Thymus (tissue), 11 donors: ENCODE results near the gene MSX1. TPM values are rescaled to one million over a fixed set of nuclear protein-coding genes. Genes with fewer than 3 reads are reported as not detected.

Source experiments
- DNase-seq, 9 donors: peaks; one replicate each; pipeline ENCODE4 v3.0.0-alpha.2; 2013; ENCODE audit warnings: low spot score in 9 of 9, low read depth in 6 of 9, missing footprints in 1 of 9
- H3K27ac ChIP-seq, 2 donors: one replicate each; pipeline ENCODE4 v1.5.1; 2013; ENCODE audit warnings: control low read depth in 1 of 2, low read depth in 1 of 2, low read length in 1 of 2, mild to moderate bottlenecking in 1 of 2, moderate library complexity in 1 of 2
- H3K27me3 ChIP-seq, 2 donors: one replicate each; pipeline ENCODE4 v1.5.1; 2013; ENCODE audit warnings: low read length in 1 of 2; ENCODE audit not compliant: control insufficient read depth in 2 of 2, insufficient read depth in 1 of 2
- H3K36me3 ChIP-seq, 2 donors: one replicate each; pipeline ENCODE4 v1.5.1; 2013; ENCODE audit warnings: low read length in 1 of 2, mild to moderate bottlenecking in 1 of 2, moderate library complexity in 1 of 2; ENCODE audit not compliant: control insufficient read depth in 2 of 2, insufficient read depth in 2 of 2
- H3K4me1 ChIP-seq, 2 donors: one replicate each; pipeline ENCODE4 v1.5.1; 2013; ENCODE audit warnings: low read length in 2 of 2; ENCODE audit not compliant: control insufficient read depth in 2 of 2, insufficient read depth in 2 of 2
- H3K4me3 ChIP-seq, 2 donors: one replicate each; pipeline ENCODE4 v1.5.1; 2013; ENCODE audit warnings: low read length in 2 of 2, control low read depth in 1 of 2, mild to moderate bottlenecking in 1 of 2
- H3K9me3 ChIP-seq, 2 donors: one replicate each; pipeline ENCODE4 v1.5.1; 2013; ENCODE audit warnings: low read length in 1 of 2, mild to moderate bottlenecking in 1 of 2; ENCODE audit not compliant: control insufficient read depth in 2 of 2, insufficient read depth in 1 of 2
- WGBS: extraction: QIAGEN DNeasy Blood & Tissue Kit; methylation state at CpG from one replicate; pipeline ENCODE4 v1.1.7; 2013; 5-methylcytosine and 5-hydroxymethylcytosine counted together
- polyA plus RNA-seq: library from polyadenylated mRNA; stranded (reverse); fragments of 200-250 nt; gene quantifications from one replicate; pipeline ENCODE4 v1.2.3, GENCODE V29; 2013
- total RNA-seq: library from RNA; stranded (reverse); fragments of 120-200 nt; gene quantifications from one replicate; pipeline ENCODE4 v1.2.4, GENCODE V29; 2013
- donor health status: healthy.

Gene MSX1
- total and polyA plus RNA-seq, 2 donors = 0.57 to 1.8 TPM

DNA sequence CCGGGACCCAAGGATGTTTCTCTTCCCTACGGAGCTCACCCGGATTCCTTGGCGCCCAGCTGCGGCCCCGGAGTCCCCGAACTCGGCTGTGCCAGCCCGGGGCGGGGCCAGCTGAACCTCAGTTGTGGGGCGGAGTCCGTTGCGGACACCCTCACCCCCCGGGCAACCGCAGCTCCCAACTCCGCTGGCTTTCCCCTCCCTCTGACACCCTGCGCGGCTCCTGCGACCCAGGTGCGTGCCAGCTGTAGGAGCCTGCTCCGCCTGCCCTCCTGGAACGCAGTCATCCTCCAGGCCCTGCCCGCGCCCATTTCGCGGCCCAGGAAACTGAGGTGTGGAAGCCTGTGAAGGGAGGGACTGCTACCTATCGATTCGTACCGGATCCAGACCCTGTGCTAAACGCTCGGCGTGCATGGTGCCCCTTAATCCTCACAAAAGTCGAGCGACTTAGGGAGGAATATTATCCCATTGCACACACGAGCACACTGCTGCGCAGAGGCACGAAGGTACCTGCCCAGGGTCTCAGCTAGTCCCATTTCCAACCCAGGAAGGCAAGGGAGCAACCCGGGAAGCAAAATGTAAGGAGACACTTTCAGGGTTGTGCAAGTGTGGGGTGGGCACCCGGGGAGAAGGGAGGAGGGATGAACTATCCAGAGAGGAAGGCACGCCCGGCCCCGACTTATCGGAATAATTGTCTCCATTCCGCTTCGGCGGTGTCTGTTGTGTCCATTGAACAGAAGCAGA, 12.3 kb downstream of the MSX1 start:
- Histone ChIP-seq H3K9me3 (peaks cover 2 to 4% of the 10 kb centered on the region in 2 donors), H3K4me3 (no peak overlapping the region), H3K27me3 (peaks cover 80 to 92% of the 10 kb centered on the region in 2 donors), H3K27ac (no peak overlapping the region), H3K4me1 (no peaks in the 10 kb centered on the region), H3K36me3 (no peaks in the 10 kb centered on the region)
- DNase-seq = no peak
- WGBS = 6% methylated on average over 46 of the region's 46 CpGs

DNA sequence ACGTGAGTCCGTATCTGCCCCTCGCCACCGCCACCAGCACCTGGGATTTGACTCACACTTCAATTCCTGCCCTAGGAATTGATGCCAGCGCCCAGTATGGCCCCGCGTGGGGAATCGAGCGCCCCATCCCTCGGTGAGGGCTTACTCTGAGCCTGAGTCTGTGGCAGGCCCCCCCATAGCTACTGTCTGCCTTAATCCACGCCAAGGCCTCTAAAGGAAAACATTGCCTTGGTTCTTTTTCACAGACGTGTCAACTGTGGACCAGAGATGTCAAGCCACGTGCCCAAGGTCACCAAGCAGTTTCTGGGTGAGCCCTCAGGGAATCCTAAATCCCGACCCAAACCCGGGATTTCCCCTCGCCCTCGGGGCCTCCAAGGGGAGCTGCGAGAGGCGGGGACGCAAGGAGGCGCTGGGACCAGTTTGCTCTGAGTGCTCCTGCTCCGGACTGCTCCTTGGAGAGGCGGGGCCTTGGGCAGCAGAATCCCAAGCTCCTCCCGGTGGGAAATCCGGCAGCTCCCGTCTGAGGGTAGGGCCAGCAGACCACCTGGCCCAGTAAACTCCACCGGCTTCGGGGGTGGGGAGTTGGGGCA, 12.9 kb downstream of the MSX1 start:
- Histone ChIP-seq H3K36me3 (no peaks in the 10 kb centered on the region), H3K4me1 (no peaks in the 10 kb centered on the region), H3K27ac (no peak overlapping the region), H3K4me3 (no peak overlapping the region), H3K27me3 (peaks cover 73 to 88% of the 10 kb centered on the region in 2 donors), H3K9me3 (peaks cover 2 to 4% of the 10 kb centered on the region in 2 donors)
- DNase-seq = no peak
- 11% methylated on average over 28 of the region's 28 CpGs for WGBS

DNA sequence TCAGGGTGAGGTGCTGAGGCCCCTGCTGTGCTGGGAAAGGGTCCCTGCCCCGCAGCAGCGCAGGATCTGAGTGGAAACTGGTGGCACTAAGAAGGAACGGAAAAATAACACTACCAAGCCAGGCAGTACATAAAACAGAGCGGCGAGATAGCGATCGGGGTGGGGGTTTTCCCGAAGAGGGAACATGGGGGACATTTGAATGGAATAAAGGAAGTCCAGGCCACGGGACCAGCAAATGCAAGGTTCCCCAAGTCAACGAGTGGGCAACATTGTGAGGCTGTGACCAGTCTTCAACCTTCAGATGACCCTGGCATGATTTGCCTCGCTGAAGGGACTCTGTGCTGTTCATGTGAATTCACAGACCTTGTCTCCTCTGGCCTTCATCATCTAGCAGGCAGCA, 13.7 kb downstream of the MSX1 start:
- Histone ChIP-seq H3K36me3 (no peaks in the 10 kb centered on the region), H3K27me3 (peaks cover 65 to 82% of the 10 kb centered on the region in 2 donors), H3K9me3 (peaks cover 2 to 4% of the 10 kb centered on the region in 2 donors), H3K4me3 (no peak overlapping the region), H3K4me1 (no peaks in the 10 kb centered on the region), H3K27ac (no peak overlapping the region)
- no peak for DNase-seq
- 14% methylated on average over 11 of the region's 11 CpGs for WGBS

DNA sequence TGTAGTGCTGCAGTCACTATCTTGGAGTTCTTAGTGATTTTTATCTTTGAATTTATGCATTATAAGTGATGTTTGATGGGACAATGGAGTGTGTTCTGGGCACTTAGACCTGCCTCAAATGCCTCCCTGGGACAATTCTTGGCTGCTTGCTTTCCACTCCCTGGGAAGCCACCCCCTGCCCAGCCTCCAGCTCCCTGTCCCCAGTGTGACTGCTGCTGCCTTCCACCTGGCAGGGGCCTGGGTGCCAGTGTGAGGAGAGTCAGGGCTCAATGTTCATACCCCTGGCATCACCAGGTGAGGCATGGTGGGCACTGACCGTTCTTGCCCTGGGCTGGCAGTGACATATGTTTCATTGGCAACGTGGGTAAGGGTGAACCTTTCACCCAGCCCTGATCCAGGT, 14.8 kb downstream of the MSX1 start:
- peaks cover 54 to 74% of the 10 kb centered on the region in 2 donors for H3K27me3 ChIP-seq
- H3K4me3 ChIP-seq = no peak overlapping the region
- no peak for DNase-seq
- H3K4me1 ChIP-seq = no peaks in the 10 kb centered on the region
- no peak overlapping the region for H3K27ac ChIP-seq
- no peaks in the 10 kb centered on the region for H3K36me3 ChIP-seq
- 84% methylated on average over 2 of the region's 2 CpGs for WGBS
- peaks cover 2 to 4% of the 10 kb centered on the region in 2 donors for H3K9me3 ChIP-seq

DNA sequence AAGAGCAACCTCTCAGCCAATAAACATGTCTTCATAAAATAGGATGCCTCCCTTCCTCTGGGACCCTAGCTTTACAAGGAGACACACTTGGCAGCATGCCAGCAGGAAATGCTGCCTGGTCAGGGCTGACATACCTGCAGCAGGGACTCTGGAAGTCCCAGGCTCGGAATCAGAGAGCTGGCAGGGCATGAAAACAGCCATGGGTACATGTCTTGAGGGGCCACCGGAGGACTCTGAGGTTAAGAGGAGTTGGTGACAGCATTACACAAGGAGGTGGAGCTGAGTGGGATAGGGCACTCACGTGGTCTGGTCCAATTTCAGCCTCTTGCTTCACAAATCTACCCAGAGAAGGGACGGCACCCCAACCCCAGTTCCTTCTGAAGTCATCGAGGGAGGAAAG, 15.7 kb downstream of the MSX1 start:
- no peak for DNase-seq

DNA sequence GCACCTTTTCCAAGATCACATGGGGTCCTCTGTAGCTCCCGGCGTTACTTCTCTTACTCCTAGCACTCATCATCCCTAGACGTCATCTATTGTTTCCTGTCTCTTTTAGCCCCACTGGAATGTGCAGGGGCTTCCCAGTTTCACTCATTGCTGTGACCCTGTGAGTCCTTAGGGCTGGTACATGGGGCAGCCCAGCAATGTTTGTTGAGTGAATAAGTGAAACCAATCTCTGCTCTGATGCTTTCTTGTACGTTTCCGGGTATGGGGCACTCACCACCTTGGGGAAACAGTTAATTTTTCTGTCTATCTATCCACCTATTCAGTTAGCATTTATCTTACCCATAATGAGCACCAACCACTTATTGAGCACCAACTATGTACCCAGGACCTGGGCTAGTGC, 16.1 kb downstream of the MSX1 start:
- Histone ChIP-seq H3K27ac (no peak overlapping the region), H3K4me3 (no peak overlapping the region), H3K36me3 (no peaks in the 10 kb centered on the region), H3K9me3 (peaks cover 2 to 4% of the 10 kb centered on the region in 2 donors), H3K4me1 (no peaks in the 10 kb centered on the region), H3K27me3 (peaks cover 41 to 61% of the 10 kb centered on the region in 2 donors)
- DNase-seq = no peak
- WGBS = 62% methylated on average over 5 of the region's 5 CpGs

More for the DNA sequence above, 15.7 kb downstream of the MSX1 start:
- Histone ChIP-seq H3K27me3 (peaks cover 45 to 65% of the 10 kb centered on the region in 2 donors), H3K4me3 (no peak overlapping the region), H3K36me3 (no peaks in the 10 kb centered on the region), H3K4me1 (no peaks in the 10 kb centered on the region), H3K27ac (no peak overlapping the region), H3K9me3 (peaks cover 2 to 4% of the 10 kb centered on the region in 2 donors)
- WGBS = 44% methylated on average over 5 of the region's 5 CpGs

DNA sequence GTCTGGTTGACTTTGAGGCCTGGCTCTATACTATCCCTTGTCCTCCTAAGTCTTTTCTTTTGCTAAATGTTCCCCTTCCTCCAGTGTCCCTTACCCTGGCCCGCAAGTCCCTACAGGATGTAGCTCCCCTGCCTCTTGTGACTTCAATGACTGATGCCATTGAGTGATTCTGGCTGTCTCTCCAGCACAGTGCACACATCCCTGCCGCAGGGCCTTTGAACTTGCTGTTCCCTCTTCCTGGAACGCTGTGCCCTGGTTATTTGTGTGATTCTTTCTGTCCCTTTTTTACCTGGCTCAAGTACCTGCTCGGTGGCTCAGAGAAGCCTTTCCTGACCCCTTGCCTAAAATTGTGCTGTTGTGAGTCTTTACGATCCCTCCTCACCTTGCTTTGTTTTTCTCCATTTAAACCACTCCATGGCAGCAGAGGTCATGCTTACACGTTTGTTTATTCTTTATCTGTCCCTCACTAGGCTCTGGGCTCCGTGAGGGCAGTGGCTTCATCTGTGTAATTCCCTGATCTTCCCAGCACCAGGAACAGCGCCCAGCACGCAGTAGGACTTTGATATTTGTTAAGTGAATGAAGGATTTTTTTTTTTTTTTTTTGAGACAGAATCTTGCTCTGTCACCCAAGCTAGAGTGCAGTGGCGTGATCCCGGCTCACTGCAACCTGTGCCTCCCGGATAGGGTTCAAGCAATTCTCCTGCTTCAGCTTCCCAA, 17.6 kb downstream of the MSX1 start:
- Histone ChIP-seq H3K36me3 (no peaks in the 10 kb centered on the region), H3K4me3 (no peak overlapping the region), H3K27ac (no peak overlapping the region), H3K27me3 (peaks cover 27 to 46% of the 10 kb centered on the region in 2 donors), H3K9me3 (peaks cover 0 to under 1% of the 10 kb centered on the region in 2 donors), H3K4me1 (no peaks in the 10 kb centered on the region)
- WGBS = 87% methylated on average over 12 of the region's 12 CpGs
- DNase-seq = no peak

DNA sequence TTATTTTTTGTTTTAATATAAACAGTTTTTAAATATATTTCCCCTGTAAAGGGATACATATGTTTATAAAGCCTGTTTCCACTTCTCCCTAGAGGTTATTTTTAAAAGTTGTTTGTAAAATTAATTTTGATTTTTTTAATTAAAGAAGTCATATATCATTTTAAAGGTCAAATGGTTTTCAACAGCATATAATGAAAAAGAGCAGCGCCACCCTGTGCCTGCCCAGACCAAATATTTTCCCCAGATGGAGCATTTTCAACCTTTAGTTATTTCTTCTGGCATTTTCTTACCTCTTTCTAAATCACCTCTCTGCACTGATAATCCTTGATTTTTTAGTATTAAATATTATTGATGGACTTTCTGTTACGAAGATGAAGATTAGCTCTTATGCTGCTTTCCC, 21.0 kb downstream of the MSX1 start:
- Histone ChIP-seq H3K27ac (no peak overlapping the region), H3K4me3 (no peak overlapping the region), H3K4me1 (no peaks in the 10 kb centered on the region), H3K9me3 (no peaks in the 10 kb centered on the region), H3K27me3 (peaks cover 2 to 12% of the 10 kb centered on the region in 2 donors), H3K36me3 (no peaks in the 10 kb centered on the region)
- DNase-seq = no peak
- 84% methylated on average over 2 of the region's 2 CpGs for WGBS

DNA sequence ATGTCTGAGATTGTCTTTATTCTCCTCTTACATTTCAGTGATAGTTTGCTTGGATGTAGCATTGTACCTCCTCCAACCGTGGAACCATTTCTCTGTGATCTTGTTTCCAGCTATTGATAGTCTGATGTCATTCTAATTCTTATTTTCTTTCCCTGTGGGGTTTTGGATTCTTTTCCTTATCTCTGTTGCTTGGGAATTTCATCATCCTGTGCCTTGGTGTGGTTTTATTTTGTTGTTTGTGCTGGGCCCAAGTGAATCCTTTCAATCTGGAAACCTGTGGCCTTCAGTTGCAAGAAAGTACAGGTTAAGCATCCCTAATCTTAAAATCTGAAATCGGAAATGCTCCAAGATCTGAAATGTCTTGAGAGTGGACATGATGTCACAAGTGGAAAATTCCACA, 22.0 kb downstream of the MSX1 start:
- DNase-seq = no peak
- no peaks in the 10 kb centered on the region for H3K4me1 ChIP-seq
- H3K36me3 ChIP-seq = no peaks in the 10 kb centered on the region
- no peak overlapping the region for H3K4me3 ChIP-seq
- no peaks in the 10 kb centered on the region for H3K9me3 ChIP-seq
- no peak overlapping the region for H3K27ac ChIP-seq
- peaks cover 0 to 7% of the 10 kb centered on the region in 2 donors for H3K27me3 ChIP-seq
- 89% methylated on average over 2 of the region's 2 CpGs for WGBS
